ENCODE data around the gene ZNF467.

Gene ZNF467

DNA sequence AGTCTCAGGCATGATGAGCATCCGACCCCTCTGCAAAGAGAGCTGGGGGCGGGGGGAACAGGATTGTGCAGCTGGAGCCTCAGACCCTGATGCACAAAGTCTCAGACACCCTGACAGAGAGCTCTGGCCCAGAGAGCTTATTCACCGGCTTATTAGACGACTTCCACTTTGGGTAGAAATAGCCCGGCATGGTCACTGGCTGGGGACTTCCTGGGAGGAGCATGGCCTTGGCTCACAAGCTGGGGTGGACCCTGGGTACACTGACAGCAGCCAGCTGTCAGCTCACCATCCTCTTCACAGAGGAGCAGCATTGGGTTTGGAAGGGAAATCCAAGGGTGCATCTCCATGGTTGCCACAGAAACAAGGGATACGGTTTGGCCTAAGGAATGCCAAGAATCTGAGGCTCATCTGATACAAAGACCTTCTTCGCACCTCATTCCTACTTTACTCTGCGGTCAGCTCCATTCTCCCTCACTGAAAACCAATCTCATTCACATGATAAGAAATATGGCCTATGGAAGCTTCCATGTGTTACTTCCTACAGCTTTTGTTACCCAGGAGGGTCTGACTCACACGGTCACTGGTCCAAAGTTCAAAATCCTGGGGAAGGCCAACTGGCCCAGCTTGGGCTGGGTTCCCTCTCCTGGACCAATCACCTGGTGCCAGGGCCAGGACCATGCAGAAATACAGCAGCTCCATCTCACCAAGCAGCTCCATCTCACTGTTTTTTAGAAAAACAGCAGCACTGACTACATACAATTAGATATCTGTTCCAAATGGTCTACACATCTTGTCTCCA lies 25.1 kb downstream of the ZNF467 start:
- DNase-seq (ENCODE audit: low read depth), result no peak

DNA sequence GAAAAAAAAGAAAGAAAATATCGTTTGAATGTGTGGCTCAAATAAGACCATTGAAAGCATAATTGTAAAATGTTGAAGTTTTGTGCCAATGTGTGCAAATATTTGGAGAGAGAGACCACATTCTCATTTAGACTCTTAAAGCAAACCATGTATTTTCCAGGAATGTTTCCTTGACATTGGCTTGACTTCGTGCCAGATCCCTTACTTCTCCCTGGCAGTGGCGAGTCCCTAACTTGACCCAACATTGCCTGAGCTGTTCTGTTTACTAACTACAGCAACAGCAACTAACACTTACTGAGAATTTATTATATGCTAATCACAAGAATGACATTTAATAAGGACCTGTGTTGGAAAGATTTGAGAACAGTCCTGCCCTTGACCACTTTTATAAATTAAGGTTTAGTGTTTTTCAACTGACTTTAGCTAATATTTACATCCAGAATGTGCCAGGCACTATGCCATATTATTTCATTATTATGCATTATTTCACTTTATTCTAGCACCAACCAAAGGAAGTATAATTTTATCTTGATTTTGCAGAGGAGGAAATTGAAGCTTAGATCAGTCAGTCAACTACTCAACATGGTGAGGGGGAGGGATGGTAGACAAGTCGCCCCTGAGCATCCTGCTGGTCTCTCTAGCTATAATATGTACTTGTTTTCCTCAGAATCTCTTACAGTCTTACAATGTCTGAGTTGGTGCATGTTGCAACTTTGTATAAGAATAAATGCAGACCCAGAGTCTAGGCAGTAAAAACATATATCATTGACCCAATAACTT lies 29.7 kb downstream of the ZNF467 start:
- no peak for DNase-seq (ENCODE audit: low read depth)

DNA sequence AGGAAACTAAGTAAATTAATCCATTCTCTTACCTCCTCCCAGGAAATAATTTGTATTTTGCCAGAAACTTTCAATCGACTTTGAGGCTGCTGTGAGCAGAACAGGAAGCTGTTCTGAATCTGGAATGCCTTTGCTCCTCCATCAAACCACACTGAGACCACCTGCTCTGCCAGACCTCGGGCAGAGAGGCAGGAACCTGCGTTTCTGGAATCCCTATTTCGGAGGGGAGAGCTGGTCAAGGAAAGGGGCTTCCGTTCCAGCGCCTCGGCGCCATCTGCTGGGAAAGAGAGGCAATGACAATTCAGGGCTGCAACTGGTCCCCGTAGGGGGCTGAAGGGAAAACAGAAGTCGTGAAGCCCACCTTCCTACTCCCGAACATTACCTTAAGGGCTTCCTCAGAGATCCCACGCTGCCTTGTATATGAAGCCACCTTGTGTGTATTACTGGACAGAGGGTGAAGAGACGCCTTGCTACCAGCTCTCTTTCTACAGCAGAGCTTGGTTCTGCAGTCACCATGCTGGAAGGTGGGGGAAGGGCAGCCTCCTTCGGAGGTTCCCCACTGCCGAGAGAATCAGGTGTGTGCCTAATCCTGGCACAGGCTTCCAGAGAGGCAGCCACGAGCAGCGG lies 31.2 kb downstream of the ZNF467 start:
- peak; percentile 42 for DNase-seq (ENCODE audit: low read depth)

- DNase-seq (ENCODE audit: low read depth), result no peak
Measured at GRCh38 chr7:149741629-149742028, 31.8 kb downstream of the ZNF467 start.

GRCh38 chr7:149736478-149737360 lies 36.7 kb downstream of the ZNF467 start:
- no peak for DNase-seq (ENCODE audit: low read depth)

- DNase-seq (ENCODE audit: low read depth), result no peak
Measured at GRCh38 chr7:149735779-149736477, 37.5 kb downstream of the ZNF467 start.

GRCh38 chr7:149735181-149735602 lies 38.2 kb downstream of the ZNF467 start:
- no peak for DNase-seq (ENCODE audit: low read depth)

- DNase-seq (ENCODE audit: low read depth), result no peak
Measured at GRCh38 chr7:149734791-149735075, 38.7 kb downstream of the ZNF467 start.

DNA sequence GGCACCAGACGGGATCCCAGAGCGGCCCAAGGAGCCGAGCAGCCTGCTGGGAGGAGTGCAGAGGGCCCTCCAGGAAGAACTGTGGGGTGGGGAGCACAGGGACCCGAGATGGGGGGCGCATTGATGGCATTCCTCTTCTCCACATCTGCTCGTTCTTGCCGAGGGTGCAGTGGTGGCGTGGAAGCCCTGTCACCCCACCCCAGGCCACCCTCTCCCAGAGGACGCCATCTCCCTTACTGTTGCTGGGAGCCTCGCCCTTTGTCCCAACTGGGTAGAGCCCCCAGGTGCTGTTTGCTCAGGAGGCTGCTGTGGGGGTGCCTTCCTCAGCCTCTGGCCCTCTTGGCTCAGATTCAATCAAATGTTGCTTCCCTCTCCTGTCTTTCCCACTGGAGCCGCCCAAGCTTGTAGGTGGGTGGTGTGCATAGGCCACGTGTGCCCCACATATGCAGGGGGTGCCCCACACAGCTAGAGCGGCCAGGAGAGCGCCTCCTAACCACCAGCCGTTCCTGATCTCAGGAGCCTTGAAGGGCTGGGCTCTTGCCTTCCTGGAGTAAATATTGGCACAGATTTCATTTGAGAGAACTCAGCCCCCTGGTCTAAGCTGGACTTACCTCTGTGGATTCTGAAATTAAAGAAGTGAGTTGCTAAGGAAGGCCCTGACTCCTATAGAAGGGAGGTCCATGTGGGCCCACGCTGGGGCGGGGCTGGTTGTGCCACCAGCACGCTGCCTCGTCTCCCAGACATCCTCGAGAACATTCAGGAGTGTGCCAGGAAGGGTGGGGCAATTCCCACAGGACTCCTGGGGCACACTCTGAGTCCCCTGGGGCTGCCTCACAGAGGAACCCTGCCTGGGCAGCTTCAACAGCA lies 39.2 kb downstream of the ZNF467 start:
- no peak for DNase-seq (ENCODE audit: low read depth)

DNA sequence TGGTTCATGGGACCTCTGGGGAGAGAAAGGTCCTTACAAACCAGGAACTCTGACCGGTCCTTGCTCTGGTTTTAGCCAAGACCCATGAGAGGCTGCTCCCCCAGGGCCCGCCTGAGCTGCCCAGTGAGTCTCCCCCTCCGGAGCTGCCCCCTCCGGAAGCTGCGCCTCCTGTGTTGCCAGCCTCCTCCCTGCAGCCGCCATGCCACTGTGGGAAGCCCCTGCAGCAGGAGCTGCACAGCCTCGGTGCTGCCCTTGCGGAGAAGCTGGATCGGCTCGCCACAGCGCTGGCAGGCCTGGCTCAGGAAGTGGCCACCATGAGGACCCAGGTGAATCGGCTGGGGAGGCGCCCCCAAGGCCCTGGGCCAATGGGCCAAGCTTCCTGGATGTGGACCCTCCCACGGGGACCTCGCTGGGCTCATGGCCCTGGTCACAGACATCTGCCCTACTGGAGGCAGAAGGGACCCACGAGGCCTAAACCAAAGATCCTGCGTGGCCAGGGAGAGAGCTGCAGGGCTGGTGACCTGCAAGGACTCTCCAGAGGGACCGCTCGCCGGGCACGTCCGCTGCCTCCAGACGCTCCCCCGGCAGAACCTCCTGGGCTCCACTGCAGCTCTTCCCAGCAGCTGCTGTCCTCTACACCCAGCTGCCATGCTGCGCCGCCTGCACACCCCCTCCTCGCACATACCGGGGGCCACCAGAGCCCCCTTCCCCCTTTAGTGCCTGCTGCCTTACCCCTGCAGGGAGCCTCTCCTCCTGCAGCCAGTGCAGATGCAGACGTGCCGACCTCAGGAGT lies 40.1 kb downstream of the ZNF467 start:
- DNase-seq (ENCODE audit: low read depth), result no peak

- no peak for DNase-seq (ENCODE audit: low read depth)
Measured at GRCh38 chr7:149732611-149733010, 40.8 kb downstream of the ZNF467 start.

GRCh38 chr7:149732111-149732561 lies 41.3 kb downstream of the ZNF467 start:
- DNase-seq (ENCODE audit: low read depth), result no peak

GRCh38 chr7:149731207-149731955 lies 42.0 kb downstream of the ZNF467 start:
- DNase-seq (ENCODE audit: low read depth), result no peak

DNA sequence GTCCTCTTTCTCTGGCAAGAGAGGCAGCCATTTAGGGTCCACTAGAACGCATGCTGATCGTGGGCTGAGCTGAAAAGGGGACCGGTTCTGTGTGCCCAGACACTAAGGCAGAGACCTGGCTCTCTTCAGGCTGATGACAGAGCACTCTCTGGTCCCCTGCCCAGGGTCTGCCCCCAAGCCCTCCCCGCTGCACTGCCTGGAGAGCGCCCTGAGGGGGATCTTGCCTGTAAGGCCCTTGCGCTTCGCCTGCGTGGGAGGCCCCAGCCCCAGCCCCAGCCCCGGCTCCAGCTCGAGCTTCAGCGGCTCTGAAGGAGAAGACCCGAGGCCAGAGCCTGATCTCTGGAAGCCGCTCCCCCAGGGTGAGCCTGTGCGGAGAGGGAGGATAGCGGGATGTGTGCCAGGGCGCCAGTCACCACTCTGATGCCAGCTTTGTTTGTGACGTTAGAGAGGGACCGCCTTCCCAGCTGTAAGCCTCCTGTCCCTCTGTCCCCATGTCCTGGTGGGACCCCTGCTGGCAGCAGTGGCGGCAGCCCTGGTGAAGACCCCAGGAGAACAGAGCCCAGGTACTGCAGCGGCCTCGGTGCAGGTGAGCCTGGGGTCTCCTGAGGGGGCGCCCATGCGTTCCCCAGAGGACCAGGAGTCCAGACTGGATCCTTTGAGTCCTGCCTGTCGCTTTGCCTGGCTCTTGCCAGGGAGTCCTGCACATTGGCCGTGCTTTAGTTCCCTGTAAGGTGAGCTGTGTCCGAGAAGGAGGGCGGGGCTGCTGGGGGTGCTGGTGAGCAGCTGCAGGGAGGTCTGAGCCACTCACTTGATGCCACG lies 43.2 kb downstream of the ZNF467 start:
- DNase-seq (ENCODE audit: low read depth), result no peak

GRCh38 chr7:149729586-149729982 lies 43.8 kb downstream of the ZNF467 start:
- no peak for DNase-seq (ENCODE audit: low read depth)

- no peak for DNase-seq (ENCODE audit: low read depth)
Measured at GRCh38 chr7:149728491-149729375, 44.7 kb downstream of the ZNF467 start.

DNA sequence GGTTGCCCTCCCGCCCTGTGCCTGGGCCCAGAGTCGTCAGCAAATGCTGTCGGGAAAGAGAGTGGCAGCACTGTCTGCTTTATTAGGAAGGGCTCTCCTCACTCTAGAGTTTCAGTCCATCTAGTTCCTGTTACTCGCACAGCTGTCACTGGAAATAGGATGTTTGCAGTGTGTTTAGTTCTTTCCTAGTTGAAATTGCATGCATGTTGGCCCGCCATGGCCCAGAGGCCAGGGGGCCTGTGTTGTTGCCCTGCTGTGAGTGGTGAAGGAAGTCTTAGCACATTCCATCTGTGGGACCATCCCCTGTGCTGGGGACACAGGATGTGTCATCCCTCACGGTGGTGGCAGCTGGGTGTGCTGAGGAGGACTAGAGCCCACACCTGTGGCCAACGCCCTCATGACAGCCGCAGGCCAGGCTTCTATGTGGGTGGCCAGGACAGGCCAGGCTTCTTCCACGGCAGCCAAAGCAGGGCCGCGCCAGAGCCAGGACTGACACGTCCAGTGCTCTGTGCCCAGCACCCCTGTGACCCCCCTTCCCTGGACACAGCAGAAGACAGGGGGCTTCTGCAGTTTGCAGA lies 45.4 kb downstream of the ZNF467 start:
- no peak for DNase-seq (ENCODE audit: low read depth)
